Adrenal gland (tissue), 12 donors: ENCODE measurements around the gene HIBADH. TPM values are rescaled to one million over a fixed set of nuclear protein-coding genes. Genes with fewer than 3 reads are reported as not detected.

Source experiments
- DNase-seq, 7 donors: peaks; one replicate each; pipeline ENCODE4 v3.0.0-alpha.2; 2019 to 2020
- H3K27ac ChIP-seq, 5 donors: fragments of 200-600 bp; sonication (generic) in 4 of 5; 1 replicate in 3 of 5; 2 replicates in 2 of 5; pipeline versions ENCODE4 v1.5.1 to v1.8.0; 2016 to 2020; ENCODE audit warnings: mild to moderate bottlenecking in 1 of 5
- H3K27me3 ChIP-seq: fragments of 200-600 bp; 2 replicates; pipeline ENCODE4 v1.8.0; 2021
- H3K36me3 ChIP-seq, 2 donors: fragments of 200-600 bp; replicated peaks in 1 of 2; 1 replicate in 1 of 2; 2 replicates in 1 of 2; pipeline versions ENCODE4 v1.5.1 to v1.8.0; 2018 to 2022
- H3K4me1 ChIP-seq, 2 donors: fragments of 200-600 bp; replicated peaks in 1 of 2; 1 replicate in 1 of 2; 2 replicates in 1 of 2; pipeline versions ENCODE4 v1.5.1 to v1.8.0; 2018 to 2021
- H3K4me3 ChIP-seq, 4 donors: fragments of 200-600 bp; sonication (generic) in 3 of 4; one replicate each; pipeline ENCODE4 v1.5.1; 2016 to 2018
- H3K9me3 ChIP-seq, 3 donors: fragments of 200-600 bp; sonication (generic) in 1 of 3; replicated peaks in 1 of 3; 1 replicate in 2 of 3; 2 replicates in 1 of 3; pipeline versions ENCODE4 v1.5.1 to v1.8.0; 2016 to 2021
- POLR2A ChIP-seq, 2 donors: fragments of 450-650 bp; IDR thresholded peaks; one replicate each; pipeline ENCODE4 v1.6.1; 2017; ENCODE audit warnings: antibody characterized with exemption in 2 of 2, mild to moderate bottlenecking in 2 of 2, moderate library complexity in 1 of 2
- WGBS, 4 donors: extraction: QIAGEN DNeasy Blood & Tissue Kit in 2 of 4; methylation state at CpG; one replicate each; pipeline versions ENCODE4 v1.1.5 to v1.1.7; 2013 to 2017; 5-methylcytosine and 5-hydroxymethylcytosine counted together
- intact Hi-C, 2 donors: fragments of 100-400 bp; cut with DNase I; formaldehyde crosslinking; loops; one replicate each; pipeline versions ENCODE4 v1.14.1 to v1.15.0; 2022 to 2023
- polyA plus RNA-seq, 3 donors: library from polyadenylated mRNA; stranded (reverse); fragments of 200-250 nt in 2 of 3; fragments of 350-450 nt in 1 of 3; fragmentation: Illumina TruSeq in 1 of 3; extraction: RNeasy Lipid Tissue Mini Kit (QIAGEN cat#74804) in 1 of 3; gene quantifications; one replicate each; pipeline ENCODE4 v1.2.3, GENCODE V29; 2013 to 2014
- total RNA-seq, 9 donors: library from RNA; depleted of rRNA in 4 of 9; stranded (reverse); fragments of >200 nt in 4 of 9; fragments of 120-200 nt in 1 of 9; fragmentation: NEBNext Ultra II Directional in 1 of 9; extraction: Animal tissue kit (Norgen Biotek cat#: 25700) in 1 of 9; gene quantifications; one replicate each; pipeline versions ENCODE4 v1.1.0 to v1.2.4, GENCODE V29; 2013 to 2023
- TF ChIP-seq, protein P1 (sequence below), 6 experiments: fragments of 450-650 bp in 4 of 6; fragments of 200-600 bp in 2 of 6; sonication (generic) in 1 of 6; IDR thresholded peaks; 1 replicate in 5 of 6; 2 replicates in 1 of 6; pipeline versions ENCODE4 v1.5.1 to v1.8.0; 2016 to 2021; ENCODE audit warnings: antibody characterized with exemption in 6 of 6, mild to moderate bottlenecking in 2 of 6, moderate library complexity in 1 of 6
- donor health status: healthy with polysubstance abuse.
- donor health status: Bipolar disorder and iron deficiency.
- donor health status: DM: yes; HTN: yes; CAD: no.
- donor health status: DM: no; HTN: no; CAD: no.
- donor health status: DM: no; HTN: no; CAD: no.
- donor health status: DM: yes; HTN: yes; CAD: no.

HIBADH gene
- total and polyA plus RNA-seq, 12 donors, result 42.9 to 227 (median 130) TPM

GRCh38 chr7:27708485-27708884, 45.8 kb upstream of the HIBADH start:
- Histone ChIP-seq H3K27me3 (no peaks in the 10 kb centered on the region), H3K27ac (no peak overlapping the region), H3K4me3 (no peak overlapping the region), H3K36me3 (no peaks in the 10 kb centered on the region), H3K4me1 (peaks cover 0 to 9% of the 10 kb centered on the region in 2 donors), H3K9me3 (no peaks in the 10 kb centered on the region)
- WGBS, 4 donors, result 95 to 98% (median 95%) methylated on average over 6 of the region's 6 CpGs
- no peak for TF ChIP-seq POLR2A (IDR thresholded peaks at IDR 0.05)
- TF ChIP-seq, protein P1, sequence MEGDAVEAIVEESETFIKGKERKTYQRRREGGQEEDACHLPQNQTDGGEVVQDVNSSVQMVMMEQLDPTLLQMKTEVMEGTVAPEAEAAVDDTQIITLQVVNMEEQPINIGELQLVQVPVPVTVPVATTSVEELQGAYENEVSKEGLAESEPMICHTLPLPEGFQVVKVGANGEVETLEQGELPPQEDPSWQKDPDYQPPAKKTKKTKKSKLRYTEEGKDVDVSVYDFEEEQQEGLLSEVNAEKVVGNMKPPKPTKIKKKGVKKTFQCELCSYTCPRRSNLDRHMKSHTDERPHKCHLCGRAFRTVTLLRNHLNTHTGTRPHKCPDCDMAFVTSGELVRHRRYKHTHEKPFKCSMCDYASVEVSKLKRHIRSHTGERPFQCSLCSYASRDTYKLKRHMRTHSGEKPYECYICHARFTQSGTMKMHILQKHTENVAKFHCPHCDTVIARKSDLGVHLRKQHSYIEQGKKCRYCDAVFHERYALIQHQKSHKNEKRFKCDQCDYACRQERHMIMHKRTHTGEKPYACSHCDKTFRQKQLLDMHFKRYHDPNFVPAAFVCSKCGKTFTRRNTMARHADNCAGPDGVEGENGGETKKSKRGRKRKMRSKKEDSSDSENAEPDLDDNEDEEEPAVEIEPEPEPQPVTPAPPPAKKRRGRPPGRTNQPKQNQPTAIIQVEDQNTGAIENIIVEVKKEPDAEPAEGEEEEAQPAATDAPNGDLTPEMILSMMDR (IDR thresholded peaks at IDR 0.05), result no peak
- no peak for DNase-seq
- intact Hi-C loops, result no loop called here

DNA sequence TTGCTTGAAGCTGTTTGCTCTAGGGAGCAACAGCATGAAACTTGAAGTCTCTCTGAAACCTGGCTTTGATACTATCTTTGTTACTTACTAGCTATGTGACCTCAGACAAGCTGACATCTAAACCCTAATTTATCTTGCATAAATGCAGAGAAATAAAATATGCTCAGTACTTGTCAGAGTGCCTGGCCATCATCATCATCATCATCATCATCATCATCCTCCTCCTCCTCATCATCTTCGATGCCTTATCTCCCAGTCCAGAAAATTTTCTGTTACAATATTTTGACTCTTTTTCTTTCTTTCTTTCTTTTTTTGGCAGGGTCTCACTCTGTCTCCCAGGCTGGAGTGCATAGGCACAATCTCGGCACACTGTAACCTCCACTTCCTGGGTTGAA, 42.5 kb upstream of the HIBADH start:
- H3K4me3 ChIP-seq, result no peak overlapping the region
- WGBS, 4 donors, result 88 to 98% (median 94%) methylated on average over 2 of the region's 2 CpGs
- intact Hi-C loops, result no loop called here
- H3K27ac ChIP-seq, result no peak overlapping the region
- DNase-seq, result no peak
- TF ChIP-seq POLR2A (IDR thresholded peaks at IDR 0.05), result no peak
- TF ChIP-seq, protein P1 (IDR thresholded peaks at IDR 0.05), result no peak
- peaks cover 0 to 9% of the 10 kb centered on the region in 2 donors for H3K4me1 ChIP-seq
- no peaks in the 10 kb centered on the region for H3K9me3 ChIP-seq
- no peaks in the 10 kb centered on the region for H3K36me3 ChIP-seq
- H3K27me3 ChIP-seq, result no peaks in the 10 kb centered on the region

DNA sequence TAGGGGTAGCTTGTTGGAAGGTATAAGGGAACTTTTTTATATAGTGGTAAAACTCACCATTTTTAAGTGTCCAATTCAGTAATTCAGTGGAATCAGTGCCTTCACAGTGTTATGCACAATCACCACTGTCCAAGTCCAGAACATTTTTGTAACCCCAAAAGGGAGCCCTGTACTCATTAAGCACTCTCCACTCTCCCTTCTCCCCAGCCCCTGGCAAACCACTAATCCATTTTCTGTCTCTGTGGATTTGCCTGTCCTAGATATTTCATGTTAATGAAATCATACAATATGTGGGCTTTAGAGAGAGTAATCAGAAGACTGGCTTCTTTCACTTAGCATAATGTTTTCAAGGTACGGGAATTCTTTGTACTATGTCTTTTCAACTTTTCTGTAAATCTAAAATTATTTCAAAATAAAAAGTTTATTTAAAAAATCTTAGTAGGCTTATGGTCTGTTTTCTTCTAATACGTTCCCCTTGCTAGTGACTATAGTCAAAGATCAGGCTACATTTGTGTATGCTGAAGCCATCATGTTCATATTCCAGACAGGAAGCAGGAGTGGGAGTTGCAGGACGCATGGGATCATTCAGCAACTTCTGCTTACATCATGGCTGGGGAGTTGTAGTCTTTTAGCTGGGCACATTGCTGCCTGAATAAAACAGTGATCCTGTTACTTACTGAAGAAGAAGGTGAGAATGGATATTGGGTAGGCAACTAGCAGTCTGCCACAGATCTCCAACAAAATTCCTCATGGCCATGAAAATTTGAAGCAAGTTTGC, 41.9 kb upstream of the HIBADH start:
- Histone ChIP-seq H3K4me1 (peaks cover 0 to 7% of the 10 kb centered on the region in 2 donors), H3K4me3 (no peak overlapping the region), H3K27me3 (no peaks in the 10 kb centered on the region), H3K27ac (no peak overlapping the region), H3K9me3 (no peaks in the 10 kb centered on the region), H3K36me3 (no peaks in the 10 kb centered on the region)
- DNase-seq, result no peak
- TF ChIP-seq, protein P1 (IDR thresholded peaks at IDR 0.05), result no peak
- TF ChIP-seq POLR2A (IDR thresholded peaks at IDR 0.05), result no peak
- WGBS, 4 donors, result 75 to 88% (median 76%) methylated on average over 3 of the region's 3 CpGs
- intact Hi-C loops, result no loop called here

- no peak for DNase-seq
- WGBS, 4 donors, result 90 to 100% (median 97%) methylated on average over 1 of the region's 1 CpG
- TF ChIP-seq POLR2A (IDR thresholded peaks at IDR 0.05), result no peak
- TF ChIP-seq, protein P1 (IDR thresholded peaks at IDR 0.05), result no peak
- intact Hi-C loops, result no loop called here
- Histone ChIP-seq H3K4me1 (peaks cover 0 to 9% of the 10 kb centered on the region in 2 donors), H3K4me3 (no peak overlapping the region), H3K27ac (no peak overlapping the region), H3K27me3 (no peaks in the 10 kb centered on the region), H3K36me3 (no peaks in the 10 kb centered on the region), H3K9me3 (no peaks in the 10 kb centered on the region)
Observed at GRCh38 chr7:27703181-27703580, 40.5 kb upstream of the HIBADH start.
